ENCODE measurements around the gene UMPS. TPM values are rescaled to one million over a fixed set of nuclear protein-coding genes. Genes with fewer than 3 reads are reported as not detected.
A peak's percentile ranks its signal among the peaks of the same experiment; 100 is the strongest.

The UMPS gene
- total and polyA plus RNA-seq, 12 donors, result 3.1 to 14.4 (median 7.2) TPM

GRCh38 chr3:124771083-124771445, 40.8 kb downstream of the UMPS start:
- intact Hi-C loops (cut with DNase I), result loop anchor here in 3 of 10 donors (5.0 to 10.0 kb wide), 4 partner anchors 41 to 274 kb away; partner anchors contain the start of gene ITGB5 (in 1 of the 3)
- TF ChIP-seq CTCF (IDR thresholded peaks at IDR 0.05), result no peak
- Histone ChIP-seq H3K36me3 (peaks cover 0 to 48% (median 32%) of the 10 kb centered on the region in 9 donors), H3K27ac (peak overlapping the region in 9 of 10 donors; percentile 25 to 83 (median 68)), H3K4me1 (peaks cover 17 to 74% (median 66%) of the 10 kb centered on the region in 9 donors), H3K9me3 (no peaks in the 10 kb centered on the region), H3K4me3 (no peak overlapping the region), H3K27me3 (no peaks in the 10 kb centered on the region)
- no peak for DNase-seq
- no peak for ATAC-seq
- 52 to 63% methylated on average over 2 of the region's 2 CpGs for WGBS, 2 donors

- DNase-seq (peak; percentile 47 to 70), ATAC-seq (peak; percentile 7 to 65 (median 54))
- peaks cover 17 to 83% (median 71%) of the 10 kb centered on the region in 9 donors for H3K4me1 ChIP-seq
- intact Hi-C loops (cut with DNase I), result loop anchor here in 3 of 10 donors (5.0 to 10.0 kb wide), 4 partner anchors 40 to 273 kb away; partner anchors contain the start of gene ITGB5 (in 1 of the 3)
- no peaks in the 10 kb centered on the region for H3K27me3 ChIP-seq
- H3K36me3 ChIP-seq, result peaks cover 0 to 38% (median 20%) of the 10 kb centered on the region in 9 donors
- 8% methylated on average over 17 of the region's 17 CpGs for WGBS, 2 donors
- TF ChIP-seq CTCF (IDR thresholded peaks at IDR 0.05), result no peak
- H3K9me3 ChIP-seq, result no peaks in the 10 kb centered on the region
- peak overlapping the region; percentile 2 to 83 (median 66) for H3K27ac ChIP-seq
- no peak overlapping the region for H3K4me3 ChIP-seq
These were observed 42.0 kb downstream of the UMPS start for GRCh38 chr3:124772081-124772831.

DNA sequence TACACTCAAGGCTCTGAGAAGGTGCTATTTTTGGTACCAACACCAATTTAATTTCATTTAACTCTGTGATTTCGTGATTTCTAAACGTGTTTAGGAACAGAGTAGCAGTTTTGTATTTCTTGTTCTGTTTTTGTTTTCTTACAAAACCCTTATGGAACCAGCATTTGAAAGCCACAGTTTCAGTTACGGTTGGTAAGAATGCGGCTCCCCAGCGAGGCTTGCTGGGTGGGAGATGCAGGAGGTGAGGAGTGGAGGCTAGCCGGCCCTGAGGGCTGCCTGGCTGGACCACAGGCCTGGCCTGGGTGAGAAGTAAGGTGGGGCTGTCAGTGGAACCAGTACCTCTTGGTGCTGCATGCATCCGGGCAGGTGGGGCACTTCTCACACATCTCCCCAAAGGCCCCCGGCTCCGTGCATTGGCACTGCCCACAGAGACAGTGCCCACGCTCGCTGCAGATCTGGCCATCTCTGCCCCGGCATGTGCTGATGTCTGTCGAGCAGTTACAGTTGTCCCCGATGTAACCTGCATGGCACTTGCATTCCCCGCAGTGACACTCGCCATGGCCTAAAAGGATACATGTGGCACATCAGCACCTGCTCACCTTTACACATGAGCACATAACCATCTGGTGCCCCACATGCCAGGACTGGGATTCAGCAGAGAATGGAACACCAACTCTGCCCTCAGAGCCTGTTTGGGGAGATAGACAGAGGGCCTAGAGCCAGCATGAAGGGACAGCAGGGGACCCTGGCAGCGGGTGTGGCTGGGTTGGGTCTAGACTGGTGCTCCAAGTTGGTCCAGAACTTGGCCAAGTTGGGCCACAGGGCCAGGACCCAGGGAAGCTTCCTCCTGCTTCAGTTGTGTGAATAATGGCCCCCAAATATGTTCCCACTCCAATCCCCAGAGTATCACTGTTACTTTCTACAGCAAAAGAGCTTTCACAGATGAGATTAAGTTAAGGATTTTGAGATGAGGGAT, 43.4 kb downstream of the UMPS start:
- DNase-seq, result no peak
- H3K4me3 ChIP-seq, result no peak overlapping the region
- H3K27ac ChIP-seq, result peak overlapping the region in 7 of 10 donors; percentile 23 to 83 (median 69)
- WGBS, 2 donors, result 91 to 94% methylated on average over 17 of the region's 17 CpGs
- H3K36me3 ChIP-seq, result peaks cover 0 to 26% (median 8%) of the 10 kb centered on the region in 9 donors
- intact Hi-C loops (cut with DNase I), result loop anchor here in 3 of 10 donors (5.0 to 10.0 kb wide), 4 partner anchors 39 to 271 kb away; partner anchors contain the start of gene ITGB5 (in 1 of the 3)
- no peaks in the 10 kb centered on the region for H3K27me3 ChIP-seq
- no peaks in the 10 kb centered on the region for H3K9me3 ChIP-seq
- ATAC-seq, result no peak
- TF ChIP-seq CTCF (IDR thresholded peaks at IDR 0.05), result no peak
- peaks cover 17 to 96% (median 81%) of the 10 kb centered on the region in 9 donors for H3K4me1 ChIP-seq

DNA sequence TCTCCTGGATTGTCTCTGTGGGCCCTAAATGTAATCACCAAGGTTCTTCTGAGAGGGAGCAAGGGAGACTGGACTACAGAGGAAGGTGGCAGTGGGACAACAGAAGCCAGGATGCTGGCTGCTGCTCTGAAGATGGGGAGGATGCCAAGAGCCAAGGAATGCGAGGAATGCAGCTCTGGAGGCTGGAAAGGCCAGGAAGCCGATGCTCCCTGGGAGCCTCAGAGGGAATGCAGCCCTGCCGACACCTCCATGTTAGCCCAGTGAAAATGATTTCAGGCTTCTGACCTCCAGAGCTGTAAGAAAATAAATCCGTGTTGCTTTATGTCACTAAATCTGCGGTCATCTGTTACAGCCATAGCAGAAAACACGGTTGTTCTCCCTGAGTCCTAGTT, 44.1 kb downstream of the UMPS start:
- DNase-seq, result peak; percentile 50 to 51
- 30 to 43% methylated on average over 6 of the region's 6 CpGs for WGBS, 2 donors
- no peaks in the 10 kb centered on the region for H3K9me3 ChIP-seq
- peak in 6 of 8 donors; percentile 27 to 60 (median 36) for ATAC-seq
- H3K4me1 ChIP-seq, result peaks cover 21 to 97% (median 84%) of the 10 kb centered on the region in 9 donors
- peaks cover 0 to 19% (median 8%) of the 10 kb centered on the region in 9 donors for H3K36me3 ChIP-seq
- no peaks in the 10 kb centered on the region for H3K27me3 ChIP-seq
- no peak overlapping the region for H3K4me3 ChIP-seq
- H3K27ac ChIP-seq, result peak overlapping the region in 8 of 10 donors; percentile 3 to 83 (median 66)
- no peak for TF ChIP-seq CTCF (IDR thresholded peaks at IDR 0.05)
- intact Hi-C loops (cut with DNase I), result loop anchor here in 3 of 10 donors (5.0 to 10.0 kb wide), 4 partner anchors 38 to 270 kb away; partner anchors contain the start of gene ITGB5 (in 1 of the 3)

Data from heart right ventricle (tissue), 16 donors.